T-helper 2 cell (primary cell): ENCODE results near the gene CHRNG.
"Not testable (repeated sequence)": the region's sequence is repeated elsewhere in the genome, so short reads cannot be mapped to it uniquely, and the experiment has no call there.

Experiments used
- DNase-seq, 5 experiments: peaks; one replicate each; pipeline versions ENCODE4 v3.0.0 to v3.0.0-alpha.2; 2012 to 2022

Gene CHRNG

DNA sequence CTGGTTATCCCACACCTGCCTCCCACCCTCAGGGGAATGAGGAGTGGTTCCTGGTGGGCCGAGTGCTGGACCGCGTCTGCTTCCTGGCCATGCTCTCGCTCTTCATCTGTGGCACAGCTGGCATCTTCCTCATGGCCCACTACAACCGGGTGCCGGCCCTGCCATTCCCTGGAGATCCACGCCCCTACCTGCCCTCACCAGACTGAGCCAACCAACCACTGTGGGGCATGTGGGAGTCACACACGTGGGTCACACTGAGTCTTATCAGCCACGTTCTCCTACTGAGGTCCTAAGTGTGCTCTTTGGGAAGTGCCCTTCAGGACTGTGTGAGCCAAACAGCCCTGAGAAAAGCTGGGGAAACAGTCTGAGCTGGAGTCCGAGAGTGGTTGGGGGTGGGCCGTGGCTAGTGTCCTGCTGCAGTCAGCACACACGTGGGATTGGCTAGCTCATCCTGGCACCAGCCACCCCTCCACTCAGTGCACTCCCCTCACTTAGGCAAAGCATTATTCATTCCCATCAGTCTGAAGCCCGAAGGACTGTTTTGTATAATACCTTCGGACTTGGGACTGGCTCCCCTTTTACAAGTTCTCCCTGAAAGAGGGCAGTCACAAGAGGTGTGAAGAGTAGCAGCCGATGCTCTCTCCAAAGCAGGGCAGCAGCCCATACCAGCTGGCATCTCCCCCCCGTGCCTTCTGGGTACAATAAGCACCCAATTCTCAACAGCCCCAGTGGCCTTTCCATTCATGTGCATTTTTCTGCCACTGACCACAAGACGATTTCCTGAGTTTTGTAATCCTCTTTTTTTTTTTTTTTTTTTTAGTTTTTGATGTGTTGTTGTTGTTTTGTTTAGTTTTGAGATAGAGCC lies 6.3 kb downstream of the CHRNG start:
- no peak for DNase-seq

DNA sequence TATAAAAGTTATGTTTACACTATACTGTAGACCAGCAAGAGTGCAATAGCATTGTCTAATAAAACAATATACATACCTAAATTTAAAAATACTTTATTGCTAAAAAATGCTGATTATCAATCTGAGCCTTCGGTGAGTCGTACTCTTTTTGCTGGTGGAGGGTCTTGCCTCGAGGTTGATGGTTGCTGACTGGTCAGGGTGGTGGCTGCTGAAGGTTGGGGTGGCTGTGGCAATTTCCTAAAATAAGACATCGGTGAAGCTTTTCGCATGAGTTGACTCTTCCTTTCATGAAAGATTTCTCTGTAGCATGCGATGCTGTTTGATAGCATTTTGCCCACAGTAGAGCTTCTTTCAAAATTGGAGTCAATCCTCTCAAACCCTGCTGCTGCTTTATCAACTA lies 8.5 kb downstream of the CHRNG start:
- no peak for DNase-seq

DNA sequence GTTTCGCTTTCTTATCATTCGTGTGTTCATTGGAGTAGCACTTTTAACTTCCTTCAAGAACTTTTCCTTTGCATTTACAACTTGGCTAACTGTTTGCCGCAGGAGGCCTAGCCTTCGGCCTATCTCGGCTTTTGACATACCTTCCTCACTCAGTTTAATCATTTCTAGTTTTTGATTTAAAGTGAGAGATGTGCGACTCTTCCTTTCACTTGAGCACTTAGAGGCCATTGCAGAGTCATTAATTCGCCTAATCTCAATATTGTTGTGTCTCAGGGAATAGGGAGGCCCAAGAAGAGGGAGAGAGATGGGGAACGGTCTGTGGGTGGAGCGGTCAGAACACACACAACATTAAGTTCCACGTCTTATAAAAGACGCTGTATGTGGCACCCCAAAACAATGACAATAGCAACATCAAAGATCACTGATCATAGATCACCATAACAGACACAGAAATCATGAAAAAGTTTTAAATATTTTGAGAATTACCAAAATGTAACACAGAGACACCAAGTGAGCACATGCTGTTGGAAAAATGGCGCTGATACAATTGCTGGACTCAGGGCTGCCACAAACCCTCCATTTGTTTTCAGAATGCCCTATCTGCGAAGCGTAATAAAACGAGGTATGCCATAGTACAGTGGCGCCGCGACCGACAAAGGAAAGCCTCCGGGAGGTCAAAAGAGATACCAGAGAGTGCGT lies 10.3 kb downstream of the CHRNG start:
- no peak for DNase-seq

DNA sequence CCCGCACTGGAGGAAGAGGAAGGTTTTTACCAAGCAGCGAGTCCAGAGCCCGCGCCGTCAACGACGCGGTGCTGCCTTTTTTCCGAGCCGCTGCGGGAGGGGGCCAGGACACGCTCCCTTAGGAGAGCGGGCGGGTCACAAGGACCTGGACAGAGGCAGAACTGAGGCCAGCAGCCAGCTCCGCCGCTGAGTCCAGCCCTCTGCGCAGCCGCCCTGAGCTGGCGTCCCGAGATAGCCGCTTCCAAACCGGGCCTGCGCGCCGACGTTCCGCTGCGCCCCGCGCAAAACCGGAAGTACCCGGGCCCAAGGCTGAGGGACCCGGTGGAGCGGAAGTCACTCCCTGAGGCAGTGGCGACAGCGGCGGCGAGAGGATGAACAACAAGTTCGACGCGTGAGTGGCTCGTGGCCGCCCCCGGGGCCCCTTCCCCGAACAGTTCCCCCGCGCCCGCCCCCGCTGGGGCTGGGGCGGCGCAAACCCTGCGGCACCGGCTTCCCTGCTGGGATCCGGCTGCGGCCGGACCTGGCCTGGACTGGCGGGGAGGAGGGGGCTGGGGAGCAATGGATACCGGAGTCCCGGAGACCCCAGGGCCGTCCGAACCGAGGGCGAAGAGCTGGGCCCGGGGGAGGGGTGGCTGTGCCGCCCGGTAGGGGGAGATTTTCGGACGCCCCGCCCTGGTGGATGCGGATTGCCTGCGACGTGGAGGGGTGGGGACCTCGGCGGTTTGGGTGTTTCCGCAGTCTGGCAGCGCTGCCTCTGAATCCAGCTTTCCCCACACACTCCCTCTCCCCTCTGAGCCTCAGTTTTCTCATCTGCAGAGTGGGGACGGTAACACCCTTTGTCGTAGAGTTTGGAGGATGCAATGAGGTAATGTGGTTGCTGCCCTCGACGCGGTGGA lies 11.1 kb downstream of the CHRNG start, which contains the start of the genes EIF4E2 and TIGD1:
Gene EIF4E2 (plus strand): TSS at position 336 of the 896 bp plus-strand sequence. CDS start 36 bp downstream, at position 372.
Gene TIGD1 (minus strand): TSS at position 204 of the 896 bp plus-strand sequence. CDS start 675 bp downstream, outside the sequence.
- peak; percentile 76 to 95 (median 85) for DNase-seq

DNA sequence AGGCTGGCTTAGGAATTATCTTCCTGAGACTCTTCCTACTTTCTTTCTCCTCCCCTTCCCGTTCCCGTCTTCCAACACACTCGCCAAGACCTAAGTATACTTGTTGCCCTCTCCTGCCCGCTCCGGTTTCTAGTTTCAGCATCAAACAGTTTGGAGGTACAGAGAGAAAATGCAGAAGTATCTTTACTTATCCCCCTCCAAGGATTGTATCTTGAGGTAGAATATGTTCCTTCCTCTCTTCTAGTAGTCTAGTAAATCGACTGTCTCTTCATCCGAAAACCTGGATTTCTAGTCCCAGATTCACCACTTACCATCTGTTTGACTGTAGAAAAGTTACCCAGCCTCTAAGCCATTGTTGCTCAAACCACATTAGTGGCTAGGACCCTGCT lies 11.8 kb downstream of the CHRNG start:
- no peak for DNase-seq

DNA sequence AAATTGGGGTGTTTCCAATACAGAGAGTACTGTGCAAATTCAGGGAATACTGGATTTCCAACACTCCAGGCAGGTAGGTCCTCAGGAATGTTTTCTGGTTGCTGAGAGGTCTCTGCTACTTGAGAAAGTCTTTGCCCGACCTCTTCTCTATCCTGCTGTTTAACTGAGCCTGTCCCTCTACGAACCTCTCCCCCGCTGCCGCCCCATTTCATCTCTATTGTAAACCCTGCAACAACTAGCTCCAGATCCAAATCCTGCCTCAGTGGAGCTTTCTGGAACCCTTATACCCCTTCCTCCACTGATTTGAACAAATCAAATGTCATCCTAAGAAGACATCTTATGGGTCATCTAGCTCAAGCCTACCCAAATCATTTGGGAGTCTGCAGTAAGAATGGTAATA lies 12.3 kb downstream of the CHRNG start:
- DNase-seq = no peak

DNA sequence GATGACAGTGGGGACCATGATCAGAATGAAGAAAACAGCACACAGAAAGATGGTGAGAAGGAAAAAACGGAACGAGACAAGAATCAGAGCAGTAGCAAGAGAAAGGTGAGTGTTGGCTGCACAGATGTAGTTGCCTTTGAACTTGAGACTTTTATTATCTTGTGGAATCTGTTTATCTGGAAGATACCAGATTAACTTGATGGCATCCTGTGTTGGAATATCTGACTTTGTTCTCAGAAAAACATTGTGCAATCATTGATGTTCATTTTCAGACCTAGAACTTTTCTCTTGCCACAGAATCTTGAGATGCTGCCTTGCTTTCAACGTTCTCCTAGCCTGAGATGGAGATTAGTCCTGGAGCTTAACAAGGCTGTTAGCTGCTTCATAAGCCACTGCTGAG lies 16.9 kb downstream of the CHRNG start:
- peak in 1 of 5 experiments; percentile 70 for DNase-seq

DNA sequence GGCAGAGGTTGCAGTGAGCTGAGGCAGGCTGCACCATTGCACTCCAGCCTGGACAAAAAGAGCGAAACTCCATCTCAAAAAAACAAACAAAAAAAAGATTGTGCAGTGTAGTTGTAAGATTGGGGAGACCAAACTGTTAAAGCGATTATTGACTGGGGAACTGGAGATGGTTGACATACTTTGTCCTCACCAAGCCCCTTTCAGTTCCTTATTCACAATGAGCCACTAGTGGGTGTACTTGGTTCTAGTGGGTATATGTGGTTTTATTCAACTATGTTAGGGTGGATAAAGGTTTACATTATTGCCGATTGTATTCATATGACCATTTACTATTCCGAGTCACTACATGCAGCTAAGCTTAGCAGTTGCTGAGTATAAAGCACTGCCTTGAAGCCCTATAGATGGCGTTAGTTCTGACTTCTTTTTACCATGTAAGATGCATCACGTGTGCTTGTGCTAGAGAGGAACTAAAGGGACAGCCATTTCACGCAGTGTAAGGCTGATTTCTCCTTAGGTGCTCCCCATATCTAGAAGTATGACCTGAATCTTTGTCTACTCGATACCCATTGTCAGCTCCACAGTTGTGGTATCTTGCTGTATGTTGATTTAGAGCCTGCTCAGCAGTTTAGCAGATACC lies 23.1 kb downstream of the CHRNG start:
- DNase-seq = no peak

DNA sequence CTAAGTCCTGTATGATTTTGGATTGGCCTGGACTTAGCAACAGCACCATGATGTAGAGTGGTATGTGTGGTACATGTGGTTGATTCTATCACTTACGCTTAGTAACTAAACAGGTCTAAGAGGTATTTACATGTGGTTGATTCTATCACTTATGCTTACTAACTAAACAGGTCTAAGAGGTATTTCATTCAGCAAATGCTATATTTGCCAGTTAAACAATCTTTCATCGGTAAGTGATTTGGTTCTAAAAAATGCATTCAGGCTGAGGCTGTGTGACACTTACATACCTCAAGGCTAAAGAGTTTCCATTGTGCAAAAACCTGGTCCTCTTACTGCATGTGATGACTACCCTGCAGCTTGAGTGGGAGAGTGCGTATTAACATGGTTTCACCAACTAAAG lies 24.1 kb downstream of the CHRNG start:
- peak in 1 of 5 experiments; percentile 79 for DNase-seq

DNA sequence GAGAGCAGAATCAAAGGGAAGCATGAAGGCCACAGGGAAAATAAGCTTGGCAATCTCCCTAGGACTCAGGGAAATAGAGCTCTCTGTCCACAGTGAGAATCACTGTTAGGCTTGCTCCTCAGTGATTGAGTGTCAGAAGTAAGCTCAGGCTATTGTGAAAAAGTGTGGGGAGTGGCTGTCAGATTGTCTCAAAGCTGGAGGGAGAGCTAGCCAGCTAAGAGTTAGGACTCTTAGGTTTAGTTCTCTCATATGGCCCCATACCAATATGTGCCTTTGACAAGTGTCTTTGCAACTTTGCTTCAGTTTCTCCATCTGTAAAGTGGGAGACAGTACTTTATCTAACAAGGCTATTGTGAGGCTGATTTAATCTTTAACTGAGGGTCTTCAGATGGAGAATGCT lies 28.2 kb downstream of the CHRNG start:
- no peak for DNase-seq

DNA sequence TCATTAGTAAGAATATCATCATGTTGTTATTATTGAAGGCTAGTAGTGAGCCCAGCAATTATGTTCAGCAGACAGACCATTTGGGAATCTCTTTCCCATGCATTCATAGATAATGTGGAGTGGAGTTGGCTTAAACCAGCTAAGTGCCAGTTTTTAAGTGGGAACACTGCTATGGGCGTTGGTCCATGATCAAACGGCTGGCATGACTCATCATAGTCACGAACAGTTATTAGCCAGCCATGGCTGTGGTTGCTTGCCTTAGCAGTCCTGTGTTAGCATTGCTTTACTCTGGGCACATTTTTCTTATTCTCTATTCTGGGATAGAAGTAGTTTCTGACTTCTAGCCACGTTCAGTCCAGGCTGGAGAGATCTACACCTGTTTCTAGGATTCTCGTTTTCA lies 28.7 kb downstream of the CHRNG start:
- DNase-seq = no peak

DNA sequence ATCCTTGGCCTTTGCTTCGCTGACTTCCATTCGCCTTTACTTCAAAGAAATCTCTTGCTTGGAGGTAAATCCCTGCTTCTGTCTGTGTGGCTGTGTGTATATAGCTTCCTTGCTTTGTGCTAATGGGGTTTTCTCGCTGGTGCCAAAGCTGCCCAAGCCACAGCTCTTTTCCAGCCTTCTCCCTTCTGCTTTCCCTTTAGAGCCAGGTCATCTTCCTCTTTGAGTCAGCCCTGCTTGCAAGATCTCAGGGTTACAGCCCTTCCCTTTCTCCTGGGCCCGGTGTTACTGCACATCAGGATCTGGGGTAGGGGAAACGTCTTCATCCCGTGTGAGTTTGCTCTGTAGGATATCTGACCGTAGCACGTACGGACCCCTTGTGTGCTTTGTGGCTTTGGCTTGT lies 30.0 kb downstream of the CHRNG start:
- no peak for DNase-seq

DNA sequence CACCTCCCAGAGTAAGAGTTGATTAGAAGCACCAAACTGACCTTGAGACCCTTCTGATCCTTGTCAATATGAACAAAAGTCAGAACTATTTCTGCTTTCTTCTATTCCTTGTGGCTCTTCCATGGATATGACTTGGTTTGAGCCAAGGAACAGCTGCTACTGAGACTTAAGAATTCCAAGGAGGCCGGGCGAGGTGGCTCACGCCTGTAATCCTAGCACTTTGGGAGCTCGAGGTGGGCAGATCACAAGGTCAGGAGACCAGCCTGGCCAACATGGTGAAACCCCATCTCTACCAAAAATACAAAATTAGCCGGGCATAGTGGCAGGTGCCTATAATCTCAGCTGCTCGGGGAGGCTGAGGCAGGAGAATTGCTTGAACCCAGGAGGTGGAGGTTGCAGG lies 31.0 kb downstream of the CHRNG start:
- not testable (repeated sequence) for DNase-seq

DNA sequence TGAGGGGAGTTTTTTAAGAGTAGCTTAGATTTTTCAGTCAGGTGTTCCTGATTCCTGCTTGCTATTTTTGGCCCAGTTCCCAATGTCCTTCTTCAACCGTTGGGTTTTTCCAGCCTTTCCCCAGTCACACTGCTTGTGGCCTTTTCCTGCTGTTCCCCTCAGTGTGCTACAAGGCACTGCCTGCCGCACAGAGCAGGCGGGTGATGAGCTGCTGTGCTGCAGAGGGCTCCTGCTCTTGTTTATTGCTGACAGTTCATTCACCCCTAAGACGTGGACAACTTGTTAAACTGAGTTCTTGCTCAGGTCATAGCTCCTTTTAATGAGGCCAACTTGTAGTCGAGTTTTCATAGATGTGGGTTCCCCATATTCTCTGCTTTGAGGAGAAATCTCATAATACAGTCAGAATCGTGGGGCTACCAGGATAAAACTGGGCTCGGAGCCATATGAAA lies 31.6 kb downstream of the CHRNG start:
- no peak for DNase-seq

DNA sequence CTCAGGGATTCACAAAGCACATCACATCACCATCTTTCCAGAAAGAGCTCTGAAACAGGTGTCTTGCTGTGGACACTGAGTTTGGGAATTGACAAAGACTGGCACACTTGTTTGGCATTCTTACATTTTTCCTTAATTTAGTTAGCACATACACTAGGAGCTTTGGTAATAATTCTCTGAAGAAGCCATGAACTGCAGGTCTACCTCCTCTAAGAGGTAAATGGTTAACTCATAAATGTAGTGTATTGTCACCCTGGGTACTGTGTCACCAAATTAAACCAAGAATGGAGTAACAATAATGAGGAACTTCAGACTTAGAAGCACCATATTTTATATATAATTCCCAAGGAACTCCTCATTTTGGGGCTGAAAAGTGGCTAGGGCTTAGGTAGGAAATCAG lies 33.5 kb downstream of the CHRNG start:
- DNase-seq = no peak

DNA sequence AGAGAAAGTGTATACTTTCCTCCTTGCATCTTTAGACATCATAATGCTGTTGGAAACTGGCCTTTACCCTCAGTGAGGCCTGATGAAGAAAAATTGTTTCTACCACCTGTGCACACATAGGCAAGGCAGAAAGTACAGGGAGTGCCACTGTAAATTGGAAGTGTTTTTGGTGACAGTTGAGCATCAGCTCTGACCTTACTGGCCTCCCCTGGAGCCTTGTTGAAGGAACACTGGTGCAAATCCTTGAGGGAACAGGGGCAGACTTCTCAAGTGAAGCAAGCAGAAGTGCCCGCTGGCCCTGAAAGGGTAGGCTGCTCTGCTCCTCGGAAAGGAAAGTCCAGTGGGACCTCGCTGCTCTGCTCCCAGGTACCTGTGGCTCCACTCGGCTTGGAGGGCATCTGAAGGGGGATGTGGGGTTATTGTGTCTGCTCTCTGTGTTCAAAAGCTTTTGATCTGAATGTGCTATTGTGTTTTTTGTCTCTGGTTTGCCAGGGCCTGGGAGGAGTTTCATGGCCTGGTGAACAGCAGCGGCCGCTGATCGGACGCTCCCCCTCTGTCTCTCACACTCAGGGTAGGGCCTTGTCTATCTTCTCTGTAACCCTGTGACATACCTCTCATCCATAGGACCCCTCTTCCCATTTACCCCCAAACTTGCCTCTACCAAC lies 34.4 kb downstream of the CHRNG start:
- DNase-seq = no peak

DNA sequence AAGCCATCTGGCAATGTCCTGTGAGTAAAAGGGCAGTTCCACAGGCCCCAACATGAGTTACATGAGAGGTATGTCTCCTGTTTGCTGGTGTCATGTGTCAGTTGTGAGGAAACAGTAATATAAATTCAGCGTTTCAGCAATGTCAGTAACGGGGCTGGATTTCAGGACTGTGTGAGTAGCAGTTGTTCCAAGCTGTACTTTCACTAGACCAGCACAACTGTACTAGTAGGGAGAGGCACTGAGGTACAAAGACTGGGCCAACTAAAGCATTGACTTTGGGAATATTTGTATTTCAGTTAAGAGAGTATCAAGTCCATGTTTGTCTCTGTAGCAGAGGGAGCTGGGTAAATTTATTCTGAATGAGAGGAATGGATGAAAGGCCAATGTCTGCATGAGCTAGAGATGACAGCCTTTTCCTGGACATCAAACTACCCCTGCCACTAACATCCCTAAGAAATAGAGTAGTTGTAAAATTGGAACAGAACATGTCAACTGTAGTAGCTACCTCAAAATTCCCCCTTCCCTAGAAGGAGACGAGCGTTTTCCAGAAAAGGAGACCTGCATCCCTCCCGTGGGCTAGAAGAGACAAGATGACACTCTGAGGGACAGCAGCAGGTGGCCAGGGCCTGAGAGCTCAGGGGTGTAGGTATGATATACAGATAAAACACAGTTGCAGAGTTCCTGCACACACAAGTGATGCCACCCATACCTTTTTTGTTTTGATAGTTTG lies 35.3 kb downstream of the CHRNG start:
- no peak for DNase-seq

DNA sequence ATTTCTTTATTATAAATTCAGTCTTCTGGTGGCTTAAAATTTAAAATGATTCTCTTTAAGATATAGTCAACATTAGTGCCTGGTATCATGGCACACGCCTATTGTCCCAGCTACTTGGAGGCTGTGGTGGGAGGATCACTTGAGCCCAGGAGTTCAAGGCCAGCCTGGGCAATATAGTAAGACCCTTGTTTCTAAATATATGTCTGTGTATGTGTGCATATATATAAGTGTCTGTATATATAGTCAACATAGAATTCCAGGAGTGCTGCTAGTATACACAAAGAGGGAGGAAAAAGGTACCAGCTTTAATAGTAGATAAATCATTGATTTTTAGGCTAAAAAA lies 35.9 kb downstream of the CHRNG start:
- DNase-seq = no peak

DNA sequence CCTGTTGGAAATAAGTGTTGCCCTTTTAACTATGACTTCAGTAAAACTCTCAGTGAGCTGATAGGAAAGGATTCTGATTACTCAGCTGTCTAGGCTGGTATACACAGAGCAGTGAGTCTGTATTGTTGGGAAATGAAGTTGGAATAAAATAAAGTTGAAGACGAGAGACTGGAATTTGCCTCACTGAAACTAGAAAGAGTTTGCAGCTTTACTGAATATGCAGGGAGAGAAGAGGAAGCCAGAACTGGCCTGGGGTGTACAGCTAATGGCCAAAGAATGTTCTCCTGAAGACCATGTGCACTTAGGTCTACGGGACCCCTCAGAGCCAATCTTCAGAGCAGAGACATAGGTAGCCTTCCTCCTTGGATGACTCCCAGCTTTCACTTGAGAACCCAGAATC lies 37.5 kb downstream of the CHRNG start:
- DNase-seq = no peak

DNA sequence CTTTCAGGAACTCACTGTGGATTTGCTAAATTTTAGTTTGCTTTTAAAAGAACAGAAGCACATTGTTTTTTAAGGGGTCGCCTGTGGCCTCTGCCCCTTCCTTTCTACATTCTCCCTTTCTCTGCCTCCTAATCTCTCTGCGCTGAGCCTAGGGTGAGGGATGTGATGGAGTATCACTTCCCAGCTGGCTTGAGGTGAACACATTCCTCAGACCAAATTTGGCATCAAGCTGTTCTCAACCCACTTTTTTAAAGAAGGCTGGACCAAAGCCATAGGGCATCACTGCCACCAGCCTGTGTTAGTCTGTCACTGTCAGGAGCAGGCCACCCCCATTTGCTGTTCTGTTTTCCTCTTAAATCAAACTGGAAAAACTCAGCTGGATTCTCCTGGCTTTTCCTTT lies 38.3 kb downstream of the CHRNG start:
- no peak for DNase-seq

DNA sequence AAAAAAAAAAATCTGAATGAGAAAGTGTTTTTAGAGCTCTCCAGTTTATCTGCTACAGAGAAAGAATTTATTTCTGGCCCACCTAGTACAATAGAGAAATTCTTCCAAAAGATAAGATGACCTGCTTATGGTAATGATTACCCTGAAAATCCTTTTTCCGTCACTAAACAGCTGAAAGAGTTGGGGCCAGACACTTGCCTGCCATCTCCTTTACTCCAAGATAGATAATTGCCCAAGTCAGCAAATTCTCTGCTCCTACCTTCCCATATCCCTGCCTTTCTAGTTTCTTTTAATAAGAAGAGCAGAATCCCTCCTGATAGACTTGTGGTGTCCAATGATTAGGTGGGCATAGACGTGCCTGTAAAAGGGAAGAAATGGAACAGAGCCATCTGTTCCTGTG lies 39.1 kb downstream of the CHRNG start:
- no peak for DNase-seq
